Lung (tissue), 12 donors: ENCODE measurements around the gene MET. TPM values are rescaled to one million over a fixed set of nuclear protein-coding genes. Genes with fewer than 3 reads are reported as not detected.

Experiments used
- ATAC-seq: fragments of 200-7000 bp; cut with Tn5 transposase; one replicate; pipeline ENCODE4 v1.9.1; 2020; ENCODE audit warnings: moderate number of reproducible peaks; ENCODE audit not compliant: insufficient read depth, low FRiP score
- DNase-seq, 3 donors: peaks; one replicate each; pipeline ENCODE4 v3.0.0-alpha.2; 2013 to 2017
- H3K27ac ChIP-seq, 2 donors: one replicate each; pipeline ENCODE4 v1.5.1; 2013; ENCODE audit warnings: mild to moderate bottlenecking in 2 of 2, moderate library complexity in 2 of 2, control low read depth in 1 of 2, inconsistent platforms in 1 of 2, low read depth in 1 of 2, low read length in 1 of 2
- H3K27me3 ChIP-seq, 3 donors: one replicate each; pipeline ENCODE4 v1.5.1; 2013; ENCODE audit warnings: low read length in 2 of 3; ENCODE audit not compliant: control insufficient read depth in 3 of 3, insufficient read depth in 3 of 3
- H3K36me3 ChIP-seq, 4 donors: one replicate each; pipeline ENCODE4 v1.5.1; 2013; ENCODE audit warnings: low read length in 4 of 4, mild to moderate bottlenecking in 1 of 4, moderate library complexity in 1 of 4; ENCODE audit not compliant: control insufficient read depth in 4 of 4, insufficient read depth in 4 of 4
- H3K4me1 ChIP-seq, 5 donors: one replicate each; pipeline ENCODE4 v1.5.1; 2013; ENCODE audit warnings: low read length in 5 of 5, mild to moderate bottlenecking in 2 of 5, moderate library complexity in 1 of 5; ENCODE audit not compliant: control insufficient read depth in 5 of 5, insufficient read depth in 5 of 5
- H3K4me3 ChIP-seq: one replicate; pipeline ENCODE4 v1.5.1; 2013; ENCODE audit warnings: mild to moderate bottlenecking, control low read depth, moderate library complexity
- H3K9ac ChIP-seq, 2 donors: one replicate each; pipeline ENCODE4 v1.5.1; 2013; ENCODE audit warnings: low read length in 2 of 2, control low read depth in 1 of 2; ENCODE audit not compliant: insufficient read depth in 1 of 2
- H3K9me3 ChIP-seq, 4 donors: one replicate each; pipeline ENCODE4 v1.5.1; 2013; ENCODE audit warnings: low read length in 3 of 4, mild to moderate bottlenecking in 1 of 4, moderate library complexity in 1 of 4; ENCODE audit not compliant: control insufficient read depth in 4 of 4, insufficient read depth in 3 of 4
- CTCF ChIP-seq: IDR thresholded peaks from 2 replicates; pipeline ENCODE4 v1.5.1; 2012; ENCODE audit warnings: mild to moderate bottlenecking; ENCODE audit errors: control extremely low read depth, extremely low read depth
- WGBS, 2 donors: extraction: QIAGEN DNeasy Blood & Tissue Kit; methylation state at CpG; one replicate each; pipeline ENCODE4 v1.1.7; 2013; 5-methylcytosine and 5-hydroxymethylcytosine counted together
- polyA plus RNA-seq, 2 donors: library from polyadenylated mRNA; stranded (reverse); fragments of 200-250 nt; gene quantifications; one replicate each; pipeline ENCODE4 v1.2.1, GENCODE V29; 2013
- total RNA-seq, 2 donors: library from RNA; depleted of rRNA in 1 of 2; stranded (reverse); fragments of >200 nt in 1 of 2; gene quantifications; one replicate each; pipeline ENCODE4 v1.2.1, GENCODE V29; 2014 to 2021
- donor health status: control.
- donor health status: control.
- donor health status: Bipolar disorder and iron deficiency.
- donor health status: healthy.
- donor health status: DM: yes; HTN: yes; CAD: no.

Gene MET
- total and polyA plus RNA-seq, 4 donors, result 16.3 to 106 (median 41.5) TPM

GRCh38 chr7:116644628-116645027 is 27.4 kb upstream of the MET start:
- WGBS, 2 donors, result 86 to 90% methylated on average over 6 of the region's 6 CpGs
- Histone ChIP-seq H3K27me3 (no peaks in the 10 kb centered on the region), H3K4me3 (no peak overlapping the region), H3K4me1 (peaks cover 0 to 4% (median 0%) of the 10 kb centered on the region in 5 donors), H3K9ac (no peak overlapping the region), H3K9me3 (no peaks in the 10 kb centered on the region), H3K27ac (no peak overlapping the region), H3K36me3 (no peaks in the 10 kb centered on the region)
- DNase-seq (no peak), ATAC-seq (no peak)
- no peak for TF ChIP-seq CTCF

- H3K27me3 ChIP-seq, result no peaks in the 10 kb centered on the region
- no peaks in the 10 kb centered on the region for H3K9me3 ChIP-seq
- TF ChIP-seq CTCF, result no peak
- no peak overlapping the region for H3K27ac ChIP-seq
- no peak for DNase-seq
- H3K4me3 ChIP-seq, result no peak overlapping the region
- WGBS, 2 donors, result 73 to 79% methylated on average over 2 of the region's 2 CpGs
- H3K4me1 ChIP-seq, result peaks cover 0 to 4% (median 0%) of the 10 kb centered on the region in 5 donors
- no peaks in the 10 kb centered on the region for H3K36me3 ChIP-seq
- ATAC-seq, result no peak
- no peak overlapping the region for H3K9ac ChIP-seq
Observed at GRCh38 chr7:116647290-116647689, 24.7 kb upstream of the MET start.

- peaks cover 0 to 10% (median 0%) of the 10 kb centered on the region in 5 donors for H3K4me1 ChIP-seq
Observed at GRCh38 chr7:116647861-116648260, 24.1 kb upstream of the MET start.

More at GRCh38 chr7:116647861-116648260, 24.1 kb upstream of the MET start:
- Histone ChIP-seq H3K9me3 (no peaks in the 10 kb centered on the region), H3K4me3 (no peak overlapping the region), H3K27ac (no peak overlapping the region), H3K36me3 (no peaks in the 10 kb centered on the region), H3K9ac (no peak overlapping the region), H3K27me3 (no peaks in the 10 kb centered on the region)
- 75 to 78% methylated on average over 2 of the region's 2 CpGs for WGBS, 2 donors
- DNase-seq (no peak), ATAC-seq (no peak)
- no peak for TF ChIP-seq CTCF
